Endometrium (tissue), 2 donors: ENCODE results near the gene POU2AF2.
A peak's percentile ranks its signal among the peaks of the same experiment; 100 is the strongest.
"Not testable (repeated sequence)": the region's sequence is repeated elsewhere in the genome, so short reads cannot be mapped to it uniquely, and the experiment has no call there.

Experiments
- FAIRE-seq: peaks from 2 replicates; lab custom pipeline; 2012; peaks lifted over from hg19 to GRCh38; lab: Jason Lieb, UNC
- donor health status: control.
- donor health status: control.

POU2AF2 gene

GRCh38 chr11:111258046-111258445 lies 12.5 kb downstream of the POU2AF2 start:
- FAIRE-seq = no peak

GRCh38 chr11:111259896-111260295 lies 14.4 kb downstream of the POU2AF2 start:
- FAIRE-seq = no peak

GRCh38 chr11:111260811-111261210 lies 15.3 kb downstream of the POU2AF2 start:
- FAIRE-seq = no peak

- FAIRE-seq = no peak
Observed at GRCh38 chr11:111264646-111265045, 19.1 kb downstream of the POU2AF2 start.

GRCh38 chr11:111265421-111265820 lies 19.9 kb downstream of the POU2AF2 start:
- FAIRE-seq = no peak

- FAIRE-seq = not testable (repeated sequence)
Observed at GRCh38 chr11:111268303-111268702, 22.8 kb downstream of the POU2AF2 start.

GRCh38 chr11:111269146-111269868 lies 23.8 kb downstream of the POU2AF2 start:
- FAIRE-seq = no peak

GRCh38 chr11:111272420-111272819 lies 26.9 kb downstream of the POU2AF2 start:
- no peak for FAIRE-seq

GRCh38 chr11:111282562-111283075 lies 37.1 kb downstream of the POU2AF2 start:
- no peak for FAIRE-seq

GRCh38 chr11:111283945-111284481 lies 38.5 kb downstream of the POU2AF2 start:
- FAIRE-seq = peak; percentile 18

GRCh38 chr11:111285189-111286091 lies 39.9 kb downstream of the POU2AF2 start:
- FAIRE-seq = no peak

- FAIRE-seq = no peak
Observed at GRCh38 chr11:111291764-111292163, 46.2 kb downstream of the POU2AF2 start.

- FAIRE-seq = not testable (repeated sequence)
Observed at GRCh38 chr11:111292408-111292807, 46.9 kb downstream of the POU2AF2 start.

GRCh38 chr11:111296196-111296595 lies 50.7 kb downstream of the POU2AF2 start:
- FAIRE-seq = no peak

- no peak for FAIRE-seq
Observed at GRCh38 chr11:111297696-111298095, 52.2 kb downstream of the POU2AF2 start.

GRCh38 chr11:111298413-111299100 lies 53.0 kb downstream of the POU2AF2 start, which contains the start of gene POU2AF3:
Gene POU2AF3 (plus strand): TSS chr11:111298546. CDS start chr11:111298582, 36 bp downstream.
- no peak for FAIRE-seq

GRCh38 chr11:111299101-111300026 lies 53.8 kb downstream of the POU2AF2 start:
- FAIRE-seq = no peak

GRCh38 chr11:111300569-111300968 lies 55.0 kb downstream of the POU2AF2 start:
- FAIRE-seq = no peak

- FAIRE-seq = no peak
Observed at GRCh38 chr11:111301004-111301841, 55.7 kb downstream of the POU2AF2 start.

- FAIRE-seq = no peak
Observed at GRCh38 chr11:111301842-111302118, 56.3 kb downstream of the POU2AF2 start.
